Right ventricle myocardium superior (tissue), 1 donor: ENCODE data around the gene EME1. TPM values are rescaled to one million over a fixed set of nuclear protein-coding genes. Genes with fewer than 3 reads are reported as not detected.
A peak's percentile ranks its signal among the peaks of the same experiment; 100 is the strongest.
"Not testable (repeated sequence)": the region's sequence is repeated elsewhere in the genome, so short reads cannot be mapped to it uniquely, and the experiment has no call there.

Experiments
- ATAC-seq: fragments of 200-7000 bp; cut with Tn5 transposase; one replicate; pipeline ENCODE4 v1.9.1; 2020; ENCODE audit warnings: mild to moderate bottlenecking; ENCODE audit not compliant: poor library complexity
- DNase-seq: peaks from one replicate; pipeline ENCODE4 v3.0.0-alpha.2; 2020
- intact Hi-C: fragments of 100-400 bp; cut with DNase I; formaldehyde crosslinking; loops from one replicate; pipeline ENCODE4 v1.11.2; 2022
- long read RNA-seq: library from polyadenylated mRNA; unstranded; transcript quantifications from one replicate; pipeline ENCODE4 v2.0.0, GENCODE V29; 2021
- total RNA-seq: library from RNA; stranded (reverse); fragmentation: NEBNext Ultra II Directional; extraction: Animal tissue kit (Norgen Biotek cat#: 25700); gene quantifications from one replicate; pipeline ENCODE4 v1.2.1, GENCODE V29; 2021
- donor health status: DM: no; HTN: yes; CAD: no; lungs with severe emphysema.

The EME1 gene, protein sequence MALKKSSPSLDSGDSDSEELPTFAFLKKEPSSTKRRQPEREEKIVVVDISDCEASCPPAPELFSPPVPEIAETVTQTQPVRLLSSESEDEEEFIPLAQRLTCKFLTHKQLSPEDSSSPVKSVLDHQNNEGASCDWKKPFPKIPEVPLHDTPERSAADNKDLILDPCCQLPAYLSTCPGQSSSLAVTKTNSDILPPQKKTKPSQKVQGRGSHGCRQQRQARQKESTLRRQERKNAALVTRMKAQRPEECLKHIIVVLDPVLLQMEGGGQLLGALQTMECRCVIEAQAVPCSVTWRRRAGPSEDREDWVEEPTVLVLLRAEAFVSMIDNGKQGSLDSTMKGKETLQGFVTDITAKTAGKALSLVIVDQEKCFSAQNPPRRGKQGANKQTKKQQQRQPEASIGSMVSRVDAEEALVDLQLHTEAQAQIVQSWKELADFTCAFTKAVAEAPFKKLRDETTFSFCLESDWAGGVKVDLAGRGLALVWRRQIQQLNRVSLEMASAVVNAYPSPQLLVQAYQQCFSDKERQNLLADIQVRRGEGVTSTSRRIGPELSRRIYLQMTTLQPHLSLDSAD
- not detected for total RNA-seq
- long read RNA-seq, partial matches to known transcripts: 0 of 1 reads
- long read RNA-seq, other reads (novel, unspliced or antisense): 1 of 1 reads

DNA sequence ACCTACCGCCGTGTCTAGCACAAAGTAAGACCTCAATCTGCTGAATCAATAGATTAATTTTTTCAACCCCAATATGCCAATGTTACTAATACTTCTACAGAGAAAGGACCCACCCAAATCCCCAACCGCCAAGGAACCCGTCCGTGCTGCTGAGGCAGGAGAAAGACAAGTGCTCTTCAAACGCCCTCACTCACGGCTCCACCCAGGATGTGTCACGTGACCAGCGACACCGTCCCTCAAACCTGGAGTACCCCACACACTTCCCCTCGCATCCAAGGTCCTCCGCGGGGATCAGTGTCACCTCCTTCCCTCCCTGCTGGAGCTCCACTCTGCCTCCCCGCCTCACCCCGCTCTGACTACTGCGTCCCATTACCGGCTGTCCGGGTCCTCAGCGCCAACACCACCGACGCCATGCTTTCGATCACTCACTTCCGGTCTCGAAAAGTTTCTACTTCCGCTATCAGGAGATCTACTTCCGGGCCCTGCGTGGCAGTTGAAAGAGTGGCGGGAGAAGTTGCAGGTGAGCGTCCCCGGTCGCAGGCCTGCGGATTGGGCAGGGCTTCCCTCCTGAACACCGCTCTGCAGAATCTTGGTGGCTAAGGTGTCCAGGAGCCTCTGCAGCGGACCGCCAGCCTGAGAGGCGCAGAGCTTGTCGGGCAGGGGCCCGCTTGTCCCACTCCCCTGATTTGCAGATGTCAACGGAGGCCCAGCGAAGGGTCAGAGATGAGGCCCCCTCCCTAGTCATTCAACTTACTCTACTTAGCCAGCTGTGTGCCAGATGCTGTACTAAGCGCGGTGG, at the start of gene EME1, which contains the start of gene MRPL27:
Gene EME1, plus strand, starts transcription at position 472 of the 799 bp plus-strand sequence. CDS start 1,980 bp downstream, outside the sequence.
Gene MRPL27, minus strand, starts transcription at position 427 of the 799 bp plus-strand sequence. Its CDS starts 14 bp downstream, at position 413.
- DNase-seq: peak; percentile 91
- intact Hi-C loops: no loop called here

DNA sequence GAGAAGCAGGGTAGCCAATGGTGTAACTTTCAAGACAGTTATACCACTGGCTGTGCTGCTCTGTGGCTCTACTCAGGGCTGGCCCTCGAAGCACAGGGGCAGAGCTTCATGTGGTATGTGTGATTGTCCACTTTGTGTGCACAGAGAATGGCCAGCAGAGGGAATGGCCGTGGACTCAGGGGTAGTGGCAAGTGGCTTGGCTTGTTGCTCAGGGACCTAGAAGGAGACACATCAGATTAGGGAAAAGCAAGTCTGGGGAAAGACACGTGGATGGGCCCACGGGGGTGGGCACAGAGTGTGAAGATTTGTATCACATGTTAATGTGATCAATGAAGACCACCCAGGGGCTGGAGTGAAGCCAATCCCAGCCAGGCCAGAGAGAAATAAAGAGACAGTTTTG, 47.1 kb upstream of the EME1 start:
- DNase-seq (no peak), ATAC-seq (no peak)
- intact Hi-C loops: no loop called here

More for the DNA sequence above, at the start of gene EME1, which contains the start of gene MRPL27:
- peak; percentile 98 for ATAC-seq

DNA sequence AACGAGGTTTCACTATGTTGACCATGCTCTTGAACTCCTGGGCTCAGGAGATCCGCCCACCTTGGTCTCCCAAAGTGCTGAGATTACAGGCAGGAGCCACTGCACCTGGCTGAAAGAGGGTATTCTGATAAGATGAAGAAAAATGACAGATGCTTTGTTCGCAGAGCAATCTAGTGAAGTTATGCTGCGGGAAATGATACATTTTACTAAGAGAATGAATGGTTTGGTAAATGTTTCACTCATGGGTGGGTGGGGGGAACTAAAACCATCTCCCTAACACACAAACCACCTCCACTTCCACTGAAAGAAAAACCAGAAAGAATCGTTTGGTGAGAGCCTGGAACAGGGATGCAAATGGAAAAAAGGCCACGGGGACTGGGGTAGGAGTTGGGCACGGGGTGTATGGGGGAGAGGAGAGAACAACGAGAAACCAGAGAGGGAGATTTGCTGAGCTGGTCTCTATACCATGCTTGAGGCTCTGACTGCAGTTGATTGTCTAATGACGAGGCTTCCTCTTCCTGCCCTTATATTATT, 46.1 kb upstream of the EME1 start:
- intact Hi-C loops: no loop called here
- ATAC-seq (no peak), DNase-seq (no peak)

DNA sequence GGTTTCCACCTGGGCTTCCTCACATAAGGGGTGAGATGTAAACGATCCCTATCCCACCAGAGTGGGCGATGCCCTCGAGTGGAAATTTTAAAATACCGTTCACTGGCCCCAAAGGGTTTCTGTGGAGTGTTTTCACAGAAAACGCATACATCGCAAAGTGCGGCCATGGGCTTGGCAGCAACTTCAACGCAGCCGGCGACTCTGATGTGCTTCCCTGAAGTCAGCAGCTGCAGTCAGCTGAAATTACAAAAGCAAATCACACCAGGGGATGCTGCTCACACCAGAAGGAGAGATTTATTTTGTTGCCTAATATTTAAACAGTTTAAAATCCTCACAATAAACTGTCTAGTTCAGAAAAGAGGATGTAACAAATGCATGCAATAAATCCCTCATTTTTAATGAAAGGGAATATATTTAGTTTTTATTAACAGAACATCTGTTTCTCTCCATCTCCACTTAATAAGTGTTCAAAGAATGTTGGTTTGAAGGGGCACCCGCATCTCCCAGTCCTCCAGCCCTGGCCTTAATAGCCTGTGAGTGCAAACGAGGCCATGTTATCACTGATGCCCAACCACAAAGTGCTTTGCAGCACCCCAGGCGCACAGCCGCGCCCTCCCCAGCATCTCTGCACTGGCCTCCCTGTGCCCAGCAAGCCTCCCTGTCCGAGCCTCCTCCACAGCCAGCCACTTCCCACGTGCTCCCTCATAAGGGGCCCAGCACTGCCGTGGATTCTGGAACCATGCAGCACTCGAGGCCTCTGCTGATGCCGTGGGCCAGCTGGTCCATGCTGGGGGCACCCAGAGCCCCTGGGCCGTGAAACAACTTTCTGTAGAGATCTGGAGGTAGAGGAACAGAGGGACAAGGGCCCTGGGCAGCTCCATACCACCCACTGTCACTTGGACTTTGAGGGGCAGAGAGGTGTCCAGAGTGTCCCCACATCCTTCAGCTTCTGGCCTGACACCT, 44.4 kb upstream of the EME1 start:
- no peak for ATAC-seq

DNA sequence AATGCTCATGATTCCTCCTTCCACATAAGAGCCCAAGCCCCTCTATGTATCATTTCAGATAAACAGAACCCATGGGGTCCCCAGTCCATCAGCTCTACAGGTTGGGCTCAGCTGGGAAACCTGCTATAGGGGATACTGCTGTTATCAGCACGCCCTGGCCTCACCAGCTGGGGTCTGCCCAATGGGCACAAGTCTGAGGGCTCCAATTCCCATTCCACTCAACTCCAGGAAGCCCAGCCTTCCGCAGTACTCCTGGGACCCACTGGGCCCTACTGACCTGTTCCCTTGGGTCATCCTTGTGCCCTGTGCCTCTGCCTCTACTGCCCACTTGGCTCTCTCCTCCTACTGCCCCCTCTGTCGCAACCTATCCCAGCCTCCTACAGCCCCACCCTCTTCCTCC, 43.3 kb upstream of the EME1 start:
- no peak for ATAC-seq
- no peak for DNase-seq
- intact Hi-C loops: no loop called here

More for the DNA sequence above, 44.4 kb upstream of the EME1 start:
- intact Hi-C loops: no loop called here
- no peak for DNase-seq

DNA sequence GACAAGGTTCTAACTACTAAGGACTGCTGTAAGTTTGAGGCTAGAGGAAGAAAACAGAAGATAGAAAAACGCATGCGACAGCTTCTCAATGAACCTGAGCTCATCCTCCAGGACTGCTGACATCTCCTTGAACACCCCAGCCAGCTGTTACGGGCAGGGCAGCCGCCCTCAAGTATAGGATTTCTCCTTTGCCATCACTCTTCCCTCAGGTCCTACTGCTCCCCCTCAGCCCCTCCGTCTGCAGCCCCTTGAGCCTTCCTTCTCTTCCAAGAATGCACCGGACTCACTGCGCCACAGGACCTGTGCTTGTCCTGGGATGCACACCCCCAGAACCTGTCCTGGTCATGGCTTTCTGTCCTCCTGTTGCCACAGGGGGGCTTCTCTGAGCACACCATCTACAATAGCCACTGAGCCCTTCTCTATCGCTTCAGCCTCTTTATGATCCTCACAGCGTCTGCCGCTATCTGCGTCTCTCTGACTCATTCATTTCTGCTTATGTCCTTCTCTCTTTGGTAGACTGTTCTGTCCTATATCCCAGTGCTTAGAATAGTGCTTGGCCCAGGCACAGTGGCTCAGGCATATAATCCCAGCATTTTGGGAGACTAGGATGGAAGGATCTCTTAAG, 42.8 kb upstream of the EME1 start:
- ATAC-seq (no peak), DNase-seq (no peak)
- intact Hi-C loops: no loop called here

DNA sequence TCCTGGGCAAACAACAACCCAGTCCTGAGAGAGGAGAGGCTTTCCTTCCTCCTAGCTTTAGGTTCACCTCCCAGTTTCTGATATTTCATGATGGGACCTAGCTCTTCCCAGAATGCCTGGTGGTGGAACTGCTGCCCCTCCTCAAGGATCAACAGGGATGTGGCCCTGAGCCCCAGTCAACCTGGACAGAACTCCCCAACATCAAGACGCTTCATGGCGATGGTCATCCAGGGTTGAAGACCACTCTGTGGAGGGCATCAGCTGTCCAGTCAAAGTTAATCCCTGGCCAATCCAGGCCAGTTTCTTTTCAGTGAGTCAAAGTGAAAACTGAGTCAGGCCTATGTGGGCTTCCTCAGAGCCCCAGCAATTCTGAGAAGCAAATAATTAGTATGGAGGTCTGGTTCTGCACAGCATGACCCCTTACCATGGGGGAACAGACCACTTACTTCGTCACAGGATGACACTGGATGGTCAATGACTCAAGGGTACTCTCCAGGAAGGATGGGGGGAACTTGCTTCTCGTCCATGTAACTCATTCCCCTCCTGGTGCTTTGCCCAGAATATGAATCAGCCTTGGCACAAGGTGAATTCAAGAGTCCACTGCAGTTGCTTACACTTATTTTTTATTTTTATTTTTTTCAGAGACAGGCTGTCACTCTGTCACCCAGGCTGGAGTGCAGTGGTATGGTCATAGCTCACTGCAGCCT, 41.8 kb upstream of the EME1 start:
- ATAC-seq: no peak
- intact Hi-C loops: no loop called here
- DNase-seq: no peak

DNA sequence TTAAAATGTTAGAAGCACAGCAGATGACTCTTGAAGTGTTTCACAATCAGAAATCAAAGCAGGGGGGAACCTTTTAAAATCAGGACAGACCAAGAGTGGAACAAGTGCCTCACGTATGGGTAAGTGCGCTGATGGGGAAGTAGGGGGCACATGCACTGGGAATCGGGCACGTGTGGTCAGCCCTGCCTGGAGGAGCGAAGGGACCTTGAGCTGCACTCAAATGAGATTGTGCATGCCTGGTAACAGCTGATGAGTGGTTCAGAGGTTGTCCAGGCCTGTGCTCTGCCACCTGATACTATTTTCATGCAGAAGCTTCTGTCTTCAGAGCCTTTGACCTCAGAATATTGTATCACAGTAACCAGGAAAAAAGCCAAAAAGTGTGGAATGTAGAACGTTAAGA, 40.8 kb upstream of the EME1 start:
- ATAC-seq: peak; percentile 86
- intact Hi-C loops: no loop called here
- DNase-seq: no peak

DNA sequence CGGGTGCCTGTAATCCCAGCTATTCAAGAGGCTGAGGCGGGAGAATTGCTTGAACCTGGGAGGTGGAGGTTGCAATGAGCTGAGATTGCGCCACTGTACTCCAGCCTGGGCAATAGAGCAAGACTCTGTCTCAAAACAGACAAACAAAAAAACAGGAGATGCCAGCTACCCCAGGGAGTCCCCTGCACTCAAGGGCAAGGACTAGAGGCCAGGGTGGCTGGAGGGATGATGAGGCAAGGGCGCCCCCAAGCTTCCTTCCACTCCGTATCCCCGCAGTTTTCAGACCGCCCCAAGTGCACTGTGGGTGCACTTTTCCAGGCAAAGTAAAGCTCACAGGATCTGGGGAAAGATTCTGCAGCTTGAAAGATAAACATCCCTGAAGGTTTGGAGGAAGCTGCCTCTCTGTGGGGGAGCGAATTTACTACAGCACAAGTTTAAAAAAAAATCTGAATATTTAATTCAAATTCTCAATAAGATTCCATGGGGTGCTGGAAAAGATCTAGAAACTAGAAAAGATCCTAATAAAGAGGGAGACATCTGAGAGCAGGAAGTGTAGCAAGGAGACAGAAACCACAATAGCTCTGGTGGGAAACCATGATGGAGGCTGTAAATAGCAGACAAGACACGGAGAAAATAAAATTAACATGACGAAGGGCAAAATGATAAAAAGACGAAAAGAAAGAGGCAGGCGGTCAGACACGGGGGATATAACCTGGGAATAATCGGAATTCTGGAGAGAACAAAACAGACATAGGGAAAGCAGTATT, 39.6 kb upstream of the EME1 start:
- intact Hi-C loops, DNase-seq, ATAC-seq: not testable (repeated sequence)

DNA sequence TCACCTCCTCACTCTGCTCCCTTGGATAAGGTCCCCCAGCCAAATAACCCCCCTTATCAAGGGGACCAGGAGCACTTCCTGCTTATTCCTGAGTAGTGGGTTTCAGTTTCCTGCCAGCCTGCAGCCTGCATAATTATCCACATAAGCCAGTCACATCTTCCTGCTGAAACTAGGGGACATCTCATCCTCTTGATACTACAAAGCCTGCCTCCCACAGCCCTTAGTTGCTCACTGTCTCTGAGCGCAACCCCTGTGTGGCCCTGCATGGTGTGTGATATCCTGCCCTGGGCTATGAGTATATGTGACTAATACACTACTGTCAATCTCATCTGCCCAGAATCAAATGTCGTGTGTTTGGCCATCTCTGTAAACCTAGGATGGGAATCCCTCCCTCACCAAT, 35.1 kb upstream of the EME1 start:
- intact Hi-C loops: no loop called here
- ATAC-seq (no peak), DNase-seq (no peak)

DNA sequence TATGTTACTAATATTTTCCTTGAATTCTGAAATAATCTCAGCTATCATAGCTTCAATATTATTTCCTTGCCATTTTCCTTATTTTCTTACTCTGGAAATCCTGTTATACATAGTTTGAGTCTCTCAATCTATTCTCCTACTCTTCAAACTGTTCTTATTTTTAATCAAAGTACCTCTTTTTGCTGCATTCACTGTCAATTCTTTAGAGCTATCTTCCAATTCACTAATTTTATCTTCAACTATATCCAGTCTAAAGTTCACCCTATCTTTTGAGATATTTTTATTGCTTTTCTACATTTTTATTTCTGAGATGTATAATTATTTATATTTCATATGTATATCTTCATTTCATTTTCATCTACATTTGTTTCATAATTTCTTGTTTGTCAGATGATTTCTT, 34.4 kb upstream of the EME1 start:
- intact Hi-C loops: no loop called here
- ATAC-seq: no peak
- no peak for DNase-seq

DNA sequence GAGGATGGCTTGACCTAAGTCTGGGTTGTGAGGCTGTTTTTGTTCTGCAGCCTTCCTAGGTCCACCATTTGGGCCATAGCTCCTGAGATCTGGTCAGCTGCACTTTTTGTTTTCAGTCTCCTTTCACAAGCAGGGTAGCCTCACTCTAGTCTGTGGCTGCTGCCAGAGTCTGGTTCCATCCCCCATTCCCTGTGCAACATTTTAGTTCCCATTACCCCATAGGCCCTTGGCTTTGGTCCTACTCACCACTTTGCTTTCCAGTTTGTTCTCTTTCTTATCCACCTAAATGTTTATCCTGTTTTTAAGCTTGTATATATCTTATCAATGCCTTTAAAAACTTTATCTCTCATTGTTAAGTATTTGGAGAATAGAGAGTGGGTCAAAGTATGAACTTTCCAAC, 33.6 kb upstream of the EME1 start:
- ATAC-seq (no peak), DNase-seq (no peak)
- intact Hi-C loops: no loop called here

DNA sequence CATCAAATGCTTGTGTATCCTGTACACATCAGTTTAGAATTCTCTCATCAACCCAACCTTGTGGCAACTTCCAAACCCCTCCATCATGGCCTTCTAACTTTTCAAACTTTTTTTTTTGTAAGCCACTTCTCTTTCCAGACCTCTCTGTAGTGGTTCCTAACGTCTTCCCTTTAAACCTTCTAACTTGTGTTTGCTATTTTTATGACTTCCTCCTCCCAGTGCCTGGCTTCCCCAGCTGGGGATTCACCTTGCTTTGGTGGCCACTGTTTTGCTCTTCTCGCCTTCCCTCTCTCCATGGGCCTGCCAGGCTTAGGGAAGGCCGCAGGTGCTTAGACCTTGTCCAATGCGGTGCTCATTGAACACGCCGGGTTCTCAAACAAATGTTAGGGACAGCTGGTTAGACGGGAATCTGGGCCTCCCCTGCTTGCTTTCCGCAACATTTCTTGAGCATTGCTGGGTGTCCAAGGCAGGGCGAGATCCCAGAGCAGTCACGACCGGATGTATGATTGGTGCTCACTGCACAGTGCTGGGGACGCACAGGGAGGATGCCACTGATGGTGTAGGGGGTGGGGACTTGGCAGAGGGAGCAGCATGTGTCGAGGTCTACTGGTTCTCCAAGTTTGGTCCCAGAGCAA, 28.2 kb upstream of the EME1 start:
- peak; percentile 1 for ATAC-seq
- no peak for DNase-seq
- intact Hi-C loops: no loop called here

DNA sequence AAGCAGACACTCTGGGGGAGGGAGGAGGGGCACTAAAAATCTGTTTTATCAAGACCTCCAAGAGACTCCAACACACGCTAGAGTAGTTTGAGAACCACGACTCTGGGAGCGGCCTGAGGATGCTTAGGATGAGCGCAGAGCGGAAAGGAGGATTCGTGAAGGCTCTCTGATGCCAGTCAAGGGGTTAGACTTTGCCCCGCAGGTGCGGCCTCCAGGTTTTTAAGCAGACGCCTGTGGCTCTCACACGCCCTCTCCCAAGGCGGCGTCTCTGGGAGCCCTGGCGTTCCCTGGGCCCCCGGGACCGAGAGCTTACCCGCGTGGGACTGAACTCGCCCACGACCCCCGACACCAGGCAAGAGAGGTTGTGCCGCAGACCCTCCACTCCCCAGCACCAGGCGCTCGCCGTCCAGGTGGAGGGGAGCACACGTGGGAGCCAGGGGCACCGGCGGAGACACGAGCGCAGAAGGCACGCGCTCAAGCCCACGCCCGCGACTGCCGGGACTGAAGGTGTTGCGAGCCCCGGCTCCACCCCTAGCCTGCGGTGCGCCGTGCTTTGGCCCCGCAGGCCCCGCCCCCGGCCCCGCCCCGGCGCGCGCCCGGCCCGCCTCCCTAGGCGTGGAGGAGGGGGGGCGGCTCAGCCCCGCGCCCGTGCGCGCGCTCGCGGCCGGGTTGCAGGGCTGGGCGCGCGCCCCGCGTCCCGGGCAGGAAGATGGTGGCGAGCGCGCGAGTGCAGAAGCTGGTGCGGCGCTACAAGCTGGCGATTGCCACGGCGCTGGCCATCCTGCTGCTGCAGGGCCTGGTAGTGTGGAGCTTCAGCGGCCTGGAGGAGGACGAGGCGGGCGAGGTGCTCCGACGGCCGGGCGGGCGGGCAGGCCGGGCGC, 27.4 kb upstream of the EME1 start, which contains the start of gene XYLT2:
Gene XYLT2, plus strand, starts transcription at position 695 of the 881 bp plus-strand sequence. Its CDS starts 15 bp downstream, at position 710.
- DNase-seq: peak; percentile 94
- intact Hi-C loops: no loop called here
- ATAC-seq: peak; percentile 96
